ENCODE measurements around the gene PGLYRP1. TPM values are rescaled to one million over a fixed set of nuclear protein-coding genes. Genes with fewer than 3 reads are reported as not detected.
A peak's percentile ranks its signal among the peaks of the same experiment; 100 is the strongest.

The PGLYRP1 gene
- polyA plus RNA-seq, 3 donors, result 0.36 to 0.39 (median 0.37) TPM

GRCh38 chr19:46009530-46010510, 13.0 kb downstream of the PGLYRP1 start:
- 87% methylated on average over 22 of the region's 28 CpGs for WGBS (ENCODE audit: insufficient coverage)
- H3K36me3 Mint-ChIP-seq, result peaks cover 54 to 62% of the 10 kb centered on the region in 2 donors

More at GRCh38 chr19:46009530-46010510, 13.0 kb downstream of the PGLYRP1 start:
- Histone ChIP-seq H3K4me1 (ENCODE audit: control insufficient read depth in 1 of 2, insufficient read depth in 2 of 2, low read length in 2 of 2) (peaks cover 5 to 7% of the 10 kb centered on the region in 2 donors), H3K4me2 (replicated peaks; ENCODE audit: extremely low read depth, low read length, poor library complexity, severe bottlenecking) (no peak overlapping the region), H2AFZ (ENCODE audit: insufficient read depth, low read depth, low read length, poor library complexity, severe bottlenecking) (no peak overlapping the region), H3K9ac (ENCODE audit: insufficient read depth, low read length, poor library complexity, severe bottlenecking) (no peak overlapping the region), H3K4me3 (replicated peaks in 1 of 3; ENCODE audit: low read depth in 2 of 3, low read length in 3 of 3) (no peak overlapping the region), H3K36me3 (replicated peaks in 1 of 2; ENCODE audit: control insufficient read depth in 1 of 2, insufficient read depth in 2 of 2, low read length in 2 of 2) (peaks cover 9 to 33% of the 10 kb centered on the region in 2 donors), H3K9me3 (replicated peaks in 1 of 2; ENCODE audit: control insufficient read depth in 1 of 2, insufficient read depth in 1 of 2, low read length in 2 of 2) (peaks cover 0 to 5% of the 10 kb centered on the region in 2 donors), H3K27ac (ENCODE audit: low read depth in 1 of 2, low read length in 2 of 2) (no peak overlapping the region), H3K79me2 (ENCODE audit: insufficient read depth, low read length) (no peaks in the 10 kb centered on the region), H3K27me3 (ENCODE audit: control insufficient read depth in 2 of 2, insufficient read depth in 2 of 2, low read length in 2 of 2) (peaks cover 11 to 17% of the 10 kb centered on the region in 2 donors), H4K20me1 (ENCODE audit: insufficient read depth, low read length) (peaks cover 11% of the 10 kb centered on the region)
- intact Hi-C loops (cut with micrococcal nuclease), result loop anchor here in 1 of 2 donors (10.0 kb wide), 1 partner anchor 185 kb away; no protein-coding TSS in a partner anchor
- H3K27me3 Mint-ChIP-seq (ENCODE audit: low read depth in 3 of 3), result peaks cover 22 to 23% (median 22%) of the 10 kb centered on the region in 3 donors
- H3K4me3 Mint-ChIP-seq, result no peak overlapping the region
- DNase-seq, result peak; percentile 50 to 67 (median 51)
- peak; percentile 78 for TF ChIP-seq CTCF (IDR thresholded peaks at IDR 0.05)
- peaks cover 0 to 10% (median 4%) of the 10 kb centered on the region in 7 donors for H3K9me3 Mint-ChIP-seq
- peaks cover 6% of the 10 kb centered on the region for H3K4me1 Mint-ChIP-seq
- H3K27ac Mint-ChIP-seq, result no peak overlapping the region

Data from CD14-positive monocyte (primary cell).